Suprapubic skin (tissue), 4 donors: Measurements from ENCODE around the gene UPF2. TPM values are rescaled to one million over a fixed set of nuclear protein-coding genes. Genes with fewer than 3 reads are reported as not detected.
"Not testable (repeated sequence)": the region's sequence is repeated elsewhere in the genome, so short reads cannot be mapped to it uniquely, and the experiment has no call there.

Experiments used
- DNase-seq, 2 donors: peaks; one replicate each; pipeline ENCODE4 v3.0.0-alpha.2; 2019; ENCODE audit warnings: low spot score in 2 of 2
- H3K27ac ChIP-seq: fragments of 200-600 bp; sonication (generic); one replicate; pipeline ENCODE4 v1.5.1; 2019
- H3K27me3 ChIP-seq: fragments of 200-600 bp; sonication (generic); one replicate; pipeline ENCODE4 v1.5.1; 2019
- H3K36me3 ChIP-seq: fragments of 200-600 bp; sonication (generic); one replicate; pipeline ENCODE4 v1.5.1; 2019
- H3K4me1 ChIP-seq: fragments of 200-600 bp; sonication (generic); one replicate; pipeline ENCODE4 v1.5.1; 2019
- H3K4me3 ChIP-seq: fragments of 200-600 bp; sonication (generic); one replicate; pipeline ENCODE4 v1.5.1; 2019; ENCODE audit warnings: mild to moderate bottlenecking
- H3K9me3 ChIP-seq: fragments of 200-600 bp; sonication (generic); one replicate; pipeline ENCODE4 v1.5.1; 2019
- CTCF ChIP-seq, 2 donors: fragments of 200-600 bp in 1 of 2; fragments of 450-650 bp in 1 of 2; sonication (generic) in 1 of 2; IDR thresholded peaks; one replicate each; pipeline ENCODE4 v1.5.1; 2016 to 2019; ENCODE audit warnings: antibody characterized with exemption in 2 of 2, mild to moderate bottlenecking in 1 of 2, moderate library complexity in 1 of 2
- EP300 ChIP-seq: sonication (generic); formaldehyde crosslinking; IDR thresholded peaks from one replicate; pipeline ENCODE4 v1.6.1; 2017; ENCODE audit warnings: antibody characterized with exemption
- POLR2A ChIP-seq, 2 donors: fragments of 450-650 bp; IDR thresholded peaks; one replicate each; pipeline ENCODE4 v1.6.1; 2017; ENCODE audit warnings: antibody characterized with exemption in 2 of 2, mild to moderate bottlenecking in 2 of 2, moderate library complexity in 2 of 2
- POLR2AphosphoS5 ChIP-seq, 3 donors: sonication (generic); formaldehyde crosslinking; IDR thresholded peaks; one replicate each; pipeline ENCODE4 v1.6.1; 2017; ENCODE audit warnings: antibody characterized with exemption in 3 of 3
- WGBS: methylation state at CpG from one replicate; pipeline ENCODE4 v1.1.5; 2018; 5-methylcytosine and 5-hydroxymethylcytosine counted together
- total RNA-seq, 4 donors: library from RNA; depleted of rRNA; stranded (reverse); fragments of >200 nt; gene quantifications; one replicate each; pipeline ENCODE4 v1.1.0, GENCODE V29; 2016

UPF2 gene
- total RNA-seq, 4 donors from 2014 or later, result 15.6 to 31.9 (median 16.1) TPM

GRCh38 chr10:12077580-12078180 is 35.1 kb upstream of the UPF2 start:
- Histone ChIP-seq H3K4me3 (no peak overlapping the region), H3K27ac (no peak overlapping the region), H3K4me1 (no peaks in the 10 kb centered on the region), H3K36me3 (peaks cover 2% of the 10 kb centered on the region), H3K9me3 (no peaks in the 10 kb centered on the region), H3K27me3 (no peaks in the 10 kb centered on the region)
- DNase-seq, result no peak
- WGBS, result 71% methylated on average over 9 of the region's 9 CpGs
- TF ChIP-seq EP300 (no peak), POLR2AphosphoS5 (IDR thresholded peaks at IDR 0.05) (no peak), POLR2A (IDR thresholded peaks at IDR 0.05) (no peak), CTCF (IDR thresholded peaks at IDR 0.05) (no peak)

GRCh38 chr10:12073526-12073925 is 30.9 kb upstream of the UPF2 start:
- WGBS, result 68% methylated on average over 4 of the region's 4 CpGs

GRCh38 chr10:12071441-12071840 is 28.8 kb upstream of the UPF2 start:
- not testable (repeated sequence) for H3K27me3 ChIP-seq, H3K9me3 ChIP-seq, DNase-seq, H3K36me3 ChIP-seq, H3K27ac ChIP-seq, H3K4me3 ChIP-seq
- peaks cover 12% of the 10 kb centered on the region for H3K4me1 ChIP-seq
- 94% methylated on average over 15 of the region's 15 CpGs for WGBS

More at GRCh38 chr10:12073526-12073925, 30.9 kb upstream of the UPF2 start:
- Histone ChIP-seq H3K36me3 (no peaks in the 10 kb centered on the region), H3K27me3 (no peaks in the 10 kb centered on the region), H3K4me3 (no peak overlapping the region), H3K27ac (no peak overlapping the region), H3K9me3 (no peaks in the 10 kb centered on the region), H3K4me1 (peaks cover 7% of the 10 kb centered on the region)
- no peak for DNase-seq
- TF ChIP-seq POLR2A (IDR thresholded peaks at IDR 0.05), result no peak
- no peak for TF ChIP-seq EP300
- no peak for TF ChIP-seq CTCF (IDR thresholded peaks at IDR 0.05)
- TF ChIP-seq POLR2AphosphoS5 (IDR thresholded peaks at IDR 0.05), result no peak

- peak within 1 kb of the TSS; percentile 77 for H3K4me3 ChIP-seq
- H3K27ac ChIP-seq, result peak within 1 kb of the TSS; percentile 73
- H3K4me1 ChIP-seq, result peaks cover 12% of the 10 kb centered on the region
- TF ChIP-seq POLR2A (IDR thresholded peaks at IDR 0.05), result peak in 1 of 2 donors; percentile 32
- TF ChIP-seq POLR2AphosphoS5 (IDR thresholded peaks at IDR 0.05), result peak in 1 of 3 donors; percentile 81
- TF ChIP-seq EP300, result no peak
- TF ChIP-seq CTCF (IDR thresholded peaks at IDR 0.05), result peak; percentile 47 to 55
- 8% methylated on average over 33 of the region's 66 CpGs for WGBS
- H3K36me3 ChIP-seq, result no peaks in the 10 kb centered on the region
- H3K9me3 ChIP-seq, result no peaks in the 10 kb centered on the region
- H3K27me3 ChIP-seq, result no peaks in the 10 kb centered on the region
- DNase-seq, result peak; percentile 99
Measured at GRCh38 chr10:12068449-12069269, 26.1 kb upstream of the UPF2 start, which contains the start of gene DHTKD1. Gene DHTKD1 (plus strand): TSS chr10:12068954. CDS start chr10:12069034, 80 bp downstream.

- no peak overlapping the region for H3K27ac ChIP-seq
- no peaks in the 10 kb centered on the region for H3K36me3 ChIP-seq
- 76% methylated on average over 2 of the region's 2 CpGs for WGBS
- peaks cover 12% of the 10 kb centered on the region for H3K4me1 ChIP-seq
- no peak for DNase-seq
- H3K9me3 ChIP-seq, result no peaks in the 10 kb centered on the region
- TF ChIP-seq POLR2A (IDR thresholded peaks at IDR 0.05) (no peak), CTCF (IDR thresholded peaks at IDR 0.05) (no peak), EP300 (no peak), POLR2AphosphoS5 (IDR thresholded peaks at IDR 0.05) (no peak)
- H3K4me3 ChIP-seq, result no peak overlapping the region
- H3K27me3 ChIP-seq, result no peaks in the 10 kb centered on the region
Measured at GRCh38 chr10:12067336-12067735, 24.7 kb upstream of the UPF2 start.
